ENCODE measurements around the gene CXorf49.
"Not testable (repeated sequence)": the region's sequence is repeated elsewhere in the genome, so short reads cannot be mapped to it uniquely, and the experiment has no call there.

GRCh38 chrX:71760688-71761281 lies 42.7 kb upstream of the CXorf49 start:
- not testable (repeated sequence) for TF ChIP-seq CTCF (conservative IDR thresholded peaks at IDR 0.05; ENCODE audit: low read length); EZH2phosphoT487 (IDR thresholded peaks at IDR 0.05; ENCODE audit: borderline replicate concordance)
